Keratinocyte (primary cell): ENCODE data around the gene APBB1. TPM values are rescaled to one million over a fixed set of nuclear protein-coding genes. Genes with fewer than 3 reads are reported as not detected.

Experiments
- DNase-seq: peaks from one replicate; pipeline ENCODE4 v3.0.0-alpha.2; 2011; ENCODE audit warnings: low read depth, missing footprints, low spot score
- FAIRE-seq: peaks from 2 replicates; lab custom pipeline; 2011; peaks lifted over from hg19 to GRCh38; lab: Jason Lieb, UNC
- H2AFZ ChIP-seq: 2 replicates; pipeline ENCODE4 v1.6.0; 2012; ENCODE audit warnings: low read length, control low read depth, inconsistent platforms; ENCODE audit not compliant: control insufficient read depth
- H3K27ac ChIP-seq: 2 replicates; pipeline ENCODE4 v1.5.1; 2011; ENCODE audit warnings: low read length; ENCODE audit not compliant: control insufficient read depth, insufficient read depth
- H3K27me3 ChIP-seq: 3 replicates; pipeline ENCODE4 v1.6.0; 2011; ENCODE audit warnings: low read length; ENCODE audit not compliant: control insufficient read depth, insufficient read depth; ENCODE audit errors: extremely low read depth
- H3K36me3 ChIP-seq, 2 experiments: 2 replicates in 1 of 2; 3 replicates in 1 of 2; pipeline ENCODE4 v1.5.1; 2011; ENCODE audit warnings: low read length in 2 of 2, mild to moderate bottlenecking in 1 of 2; ENCODE audit not compliant: control insufficient read depth in 2 of 2, insufficient read depth in 2 of 2; ENCODE audit errors: extremely low read depth in 1 of 2
- H3K4me1 ChIP-seq: 3 replicates; pipeline ENCODE4 v1.5.1; 2011; ENCODE audit warnings: low read length; ENCODE audit not compliant: control insufficient read depth, insufficient read depth; ENCODE audit errors: extremely low read depth
- H3K4me2 ChIP-seq: 3 replicates; pipeline ENCODE4 v1.6.0; 2011; ENCODE audit warnings: low read depth, low read length; ENCODE audit not compliant: control insufficient read depth, insufficient read depth; ENCODE audit errors: extremely low read depth
- H3K4me3 ChIP-seq, 3 experiments: fragments of 200-600 bp in 1 of 3; sonication (generic) in 1 of 3; 2 replicates in 2 of 3; 3 replicates in 1 of 3; pipeline ENCODE4 v1.5.1; 2011 to 2016; ENCODE audit warnings: low read length in 3 of 3, mild to moderate bottlenecking in 3 of 3, control low read depth in 2 of 3, inconsistent platforms in 1 of 3, low read depth in 1 of 3, mixed read lengths in 1 of 3, mixed run types in 1 of 3, moderate library complexity in 1 of 3; ENCODE audit not compliant: control insufficient read depth in 2 of 3, insufficient read depth in 2 of 3; ENCODE audit errors: extremely low read depth in 1 of 3
- H3K79me2 ChIP-seq: 2 replicates; pipeline ENCODE4 v1.6.0; 2012; ENCODE audit warnings: low read length; ENCODE audit not compliant: control insufficient read depth, insufficient read depth
- H3K9ac ChIP-seq: 3 replicates; pipeline ENCODE4 v1.6.0; 2011; ENCODE audit warnings: low read length; ENCODE audit not compliant: control insufficient read depth, insufficient read depth; ENCODE audit errors: extremely low read depth
- H3K9me1 ChIP-seq: 3 replicates; pipeline ENCODE4 v1.6.0; 2011; ENCODE audit warnings: low read length; ENCODE audit not compliant: control insufficient read depth, insufficient read depth; ENCODE audit errors: extremely low read depth
- H3K9me3 ChIP-seq: 2 replicates; pipeline ENCODE4 v1.5.1; 2012; ENCODE audit warnings: low read depth, low read length; ENCODE audit not compliant: control insufficient read depth
- H4K20me1 ChIP-seq: 3 replicates; pipeline ENCODE4 v1.6.0; 2011; ENCODE audit warnings: low read length; ENCODE audit not compliant: control insufficient read depth, insufficient read depth; ENCODE audit errors: extremely low read depth
- CTCF ChIP-seq, 3 experiments: IDR thresholded peaks in 1 of 3; conservative IDR thresholded peaks in 1 of 3; optimal IDR thresholded peaks in 1 of 3; 2 replicates in 2 of 3; 3 replicates in 1 of 3; pipeline versions ENCODE3 to v1.5.1; 2011; ENCODE audit warnings: low read length in 3 of 3, mild to moderate bottlenecking in 3 of 3, moderate library complexity in 2 of 3, control low read depth in 1 of 3, inconsistent platforms in 1 of 3; ENCODE audit not compliant: insufficient read depth in 2 of 3; ENCODE audit errors: extremely low read depth in 1 of 3
- EZH2 ChIP-seq: IDR thresholded peaks from one replicate; pipeline ENCODE4 v1.6.1; 2012; ENCODE audit warnings: inconsistent platforms, mild to moderate bottlenecking, low read length, moderate library complexity
- dilution Hi-C: fragments of 300-500 bp; cut with MboI; formaldehyde crosslinking; loops from one replicate; pipeline ENCODE4 v1.7.0; 2020; ENCODE audit warnings: low sequenced_read_pairs; ENCODE audit not compliant: extremely low pct_ligation_motif_present
- polyA plus RNA-seq, 5 experiments: library from polyadenylated mRNA; depleted of rRNA in 3 of 5; stranded (reverse) in 3 of 5; stranded (forward) in 1 of 5; unstranded in 1 of 5; fragments of >200 nt; gene quantifications; 1 replicate in 1 of 5; 2 replicates in 3 of 5; 3 replicates in 1 of 5; pipeline versions ENCODE4 v1.2.1 to v1.2.3, GENCODE V29; 2011 to 2012; ENCODE audit warnings: missing spikeins in 2 of 5, low read depth in 1 of 5, low replicate concordance in 1 of 5

APBB1 gene
- polyA plus RNA-seq, 1 donor (not counting 4 experiments of a cell fraction or from before 2014, with no cell fraction given), result 3.7 TPM

DNA sequence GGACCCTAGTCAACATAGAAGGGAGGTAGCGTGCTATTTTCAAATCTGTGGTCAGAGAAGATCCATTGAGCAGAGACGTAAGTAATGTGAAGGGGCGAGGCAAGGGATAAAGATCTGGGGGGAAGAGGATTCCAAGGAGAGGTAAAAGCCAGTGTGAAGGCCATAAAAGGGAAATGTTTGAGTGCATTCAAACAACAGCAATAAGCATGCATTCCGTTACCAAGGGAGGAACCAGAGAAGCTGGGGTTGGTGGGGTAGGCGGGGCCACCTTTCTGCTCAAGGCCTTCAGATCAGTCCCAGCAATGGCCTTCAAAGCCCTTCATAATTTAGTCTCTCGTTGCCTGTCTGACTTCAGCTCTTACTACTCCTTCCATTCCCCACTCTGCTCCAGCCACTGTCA lies 47.1 kb downstream of the APBB1 start:
- Histone ChIP-seq H2AFZ (no peak overlapping the region), H3K79me2 (no peaks in the 10 kb centered on the region), H4K20me1 (no peaks in the 10 kb centered on the region), H3K4me1 (no peaks in the 10 kb centered on the region), H3K9ac (no peak overlapping the region), H3K9me1 (no peaks in the 10 kb centered on the region), H3K27ac (no peak overlapping the region), H3K4me3 (no peak overlapping the region), H3K9me3 (no peaks in the 10 kb centered on the region), H3K4me2 (no peak overlapping the region), H3K36me3 (no peaks in the 10 kb centered on the region), H3K27me3 (no peaks in the 10 kb centered on the region)
- FAIRE-seq (no peak), DNase-seq (no peak)
- dilution Hi-C loops, result no loop called here
- TF ChIP-seq EZH2 (no peak), CTCF (optimal IDR thresholded peaks at IDR 0.05 in 1 of 3, IDR thresholded peaks at IDR 0.05 in 1 of 3, conservative IDR thresholded peaks at IDR 0.05 in 1 of 3; ENCODE audit: extremely low read depth in 1 of 3, insufficient read depth in 2 of 3, low read length in 3 of 3) (no peak)

DNA sequence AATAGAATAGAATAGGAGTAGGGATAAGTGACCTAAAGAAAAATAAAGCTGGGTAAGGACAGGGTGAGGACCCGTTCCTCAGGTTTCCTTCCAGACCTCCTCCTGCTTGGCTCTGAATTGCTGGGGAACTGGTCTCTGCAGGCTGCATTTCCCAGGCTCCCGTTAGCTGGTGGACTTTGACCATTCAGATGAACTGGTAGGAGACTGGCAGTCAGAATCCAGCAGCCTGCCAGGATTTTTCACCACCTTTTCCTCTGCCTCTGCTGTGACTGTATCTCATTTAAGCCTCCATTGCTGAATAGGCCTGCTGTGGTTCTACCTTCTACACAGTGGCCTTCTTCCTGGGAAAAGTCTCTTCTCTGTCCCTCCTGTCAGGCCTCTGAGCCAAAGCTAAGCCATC lies 53.2 kb downstream of the APBB1 start:
- dilution Hi-C loops, result no loop called here

More for the DNA sequence above, 53.2 kb downstream of the APBB1 start:
- H3K9ac ChIP-seq, result no peak overlapping the region
- peaks cover 5% of the 10 kb centered on the region for H3K4me1 ChIP-seq
- no peaks in the 10 kb centered on the region for H4K20me1 ChIP-seq
- H2AFZ ChIP-seq, result no peak overlapping the region
- FAIRE-seq (no peak), DNase-seq (no peak)
- no peak overlapping the region for H3K4me2 ChIP-seq
- no peak for TF ChIP-seq CTCF (optimal IDR thresholded peaks at IDR 0.05 in 1 of 3, IDR thresholded peaks at IDR 0.05 in 1 of 3, conservative IDR thresholded peaks at IDR 0.05 in 1 of 3; ENCODE audit: extremely low read depth in 1 of 3, insufficient read depth in 2 of 3, low read length in 3 of 3)
- H3K9me1 ChIP-seq, result no peaks in the 10 kb centered on the region
- no peaks in the 10 kb centered on the region for H3K9me3 ChIP-seq
- H3K4me3 ChIP-seq, result no peak overlapping the region
- no peak overlapping the region for H3K27ac ChIP-seq
- H3K27me3 ChIP-seq, result no peaks in the 10 kb centered on the region
- no peaks in the 10 kb centered on the region for H3K79me2 ChIP-seq
- no peaks in the 10 kb centered on the region for H3K36me3 ChIP-seq
